OCI-LY1 (cell line): ENCODE measurements around the gene PDE9A.

Source experiments
- H2AFZ ChIP-seq: fragments of 200-600 bp; sonication (generic), shearing (Covaris generic); 2 replicates; pipeline ENCODE4 v1.6.0; 2014; ENCODE audit warnings: antibody characterized with exemption, mild to moderate bottlenecking, low read length
- H3F3A ChIP-seq: fragments of 200-600 bp; sonication (generic), shearing (Covaris generic); 2 replicates; pipeline ENCODE4 v1.6.0; 2014; ENCODE audit warnings: mild to moderate bottlenecking, antibody characterized with exemption, low read length, moderate library complexity; ENCODE audit not compliant: insufficient read depth
- H3K27ac ChIP-seq: fragments of 200-600 bp; sonication (generic); 2 replicates; pipeline ENCODE4 v1.5.1; 2014; ENCODE audit warnings: low read length, mixed run types, mild to moderate bottlenecking, low read depth; ENCODE audit not compliant: poor library complexity, severe bottlenecking
- H3K27me3 ChIP-seq: fragments of 200-600 bp; sonication (generic); 2 replicates; pipeline ENCODE4 v1.6.0; 2014; ENCODE audit warnings: antibody characterized with exemption, mild to moderate bottlenecking, low read length, moderate library complexity; ENCODE audit not compliant: insufficient read depth
- H3K36me3 ChIP-seq: fragments of 200-600 bp; sonication (generic); 2 replicates; pipeline ENCODE4 v1.6.1; 2014; ENCODE audit warnings: mild to moderate bottlenecking, antibody characterized with exemption, low read length, moderate library complexity, mixed read lengths; ENCODE audit not compliant: insufficient read depth
- H3K4me1 ChIP-seq: fragments of 200-600 bp; sonication (generic); 2 replicates; pipeline ENCODE4 v1.5.1; 2014; ENCODE audit warnings: mild to moderate bottlenecking, low read length, moderate library complexity; ENCODE audit not compliant: insufficient read depth, severe bottlenecking
- H3K4me2 ChIP-seq: fragments of 200-600 bp; sonication (generic), shearing (Covaris generic); 2 replicates; pipeline ENCODE4 v1.6.1; 2014; ENCODE audit warnings: low read length
- H3K4me3 ChIP-seq: fragments of 200-600 bp; sonication (generic); 2 replicates; pipeline ENCODE4 v1.5.1; 2014; ENCODE audit warnings: low read length, low read depth, mild to moderate bottlenecking, mixed read lengths; ENCODE audit not compliant: poor library complexity, severe bottlenecking
- H3K79me2 ChIP-seq: fragments of 200-600 bp; shearing (Covaris generic); 2 replicates; pipeline ENCODE4 v1.6.1; 2016; ENCODE audit warnings: mixed run types, low read length, mixed read lengths; ENCODE audit not compliant: insufficient read depth
- H3K9ac ChIP-seq: fragments of 200-600 bp; sonication (generic), shearing (Covaris generic); 2 replicates; pipeline ENCODE4 v1.6.1; 2014; ENCODE audit warnings: mild to moderate bottlenecking, low read length, mixed read lengths
- H3K9me2 ChIP-seq: fragments of 200-600 bp; sonication (generic), shearing (Covaris generic); 2 replicates; pipeline ENCODE4 v1.6.1; 2014; ENCODE audit warnings: low read depth, mild to moderate bottlenecking, low read length, mixed read lengths
- H3K9me3 ChIP-seq: fragments of 200-600 bp; shearing (Covaris generic); 2 replicates; pipeline ENCODE4 v1.6.1; 2014; ENCODE audit warnings: low read length, mixed read lengths
- H4K20me1 ChIP-seq: fragments of 200-600 bp; sonication (generic), shearing (Covaris generic); 2 replicates; pipeline ENCODE4 v1.6.0; 2016; ENCODE audit warnings: mild to moderate bottlenecking, low read length; ENCODE audit not compliant: insufficient read depth
- EZH2 ChIP-seq: fragments of 200-600 bp; sonication (generic), shearing (Covaris generic); IDR thresholded peaks from 2 replicates; pipeline ENCODE4 v1.8.0; 2017; ENCODE audit warnings: borderline replicate concordance, mixed run types, mild to moderate bottlenecking, antibody characterized with exemption, low read length, moderate library complexity, mixed read lengths
- TF ChIP-seq, protein P1 (sequence below): fragments of 200-600 bp; sonication (generic), shearing (Covaris generic); IDR thresholded peaks from 2 replicates; pipeline ENCODE4 v1.5.1; 2017; ENCODE audit warnings: mild to moderate bottlenecking, antibody characterized with exemption, low read length, moderate library complexity, mixed read lengths

The PDE9A gene

DNA sequence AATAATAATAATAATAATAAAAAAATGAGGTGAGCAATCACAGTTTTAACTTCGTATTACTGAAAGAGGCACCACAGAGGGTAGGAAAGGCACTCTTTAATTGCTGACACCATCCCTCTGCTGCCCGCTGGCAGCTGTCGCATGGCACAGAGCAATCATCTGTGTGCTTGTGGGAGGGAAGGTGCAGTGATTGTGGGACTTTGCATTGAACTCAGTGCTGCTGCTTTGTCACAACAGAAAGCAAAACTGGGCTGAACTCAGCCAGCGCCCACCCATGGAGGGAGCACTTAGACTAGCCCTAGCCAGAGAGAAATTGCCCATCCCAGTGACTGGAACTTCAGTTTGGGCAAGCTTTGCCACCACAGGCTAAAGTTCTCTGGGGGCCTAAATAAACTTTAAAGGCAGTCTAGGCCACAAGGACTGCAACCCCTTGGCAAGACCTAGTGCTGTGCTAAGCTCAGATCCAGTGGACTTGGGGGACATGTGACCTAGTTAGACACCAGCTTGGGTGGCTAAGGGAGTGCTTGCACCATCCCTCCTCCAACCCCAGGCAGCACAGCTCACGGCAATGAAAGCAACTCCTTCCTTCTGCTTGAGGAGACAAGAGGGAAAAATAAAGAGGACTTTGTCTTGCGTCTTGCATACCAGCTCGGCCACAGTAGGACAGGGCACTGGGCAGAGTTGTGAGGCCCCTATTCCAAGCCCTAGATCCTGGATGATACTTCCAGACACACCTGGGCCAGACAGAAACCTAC is 166.6 kb downstream of the PDE9A start:
- no peaks in the 10 kb centered on the region for H3K27me3 ChIP-seq

DNA sequence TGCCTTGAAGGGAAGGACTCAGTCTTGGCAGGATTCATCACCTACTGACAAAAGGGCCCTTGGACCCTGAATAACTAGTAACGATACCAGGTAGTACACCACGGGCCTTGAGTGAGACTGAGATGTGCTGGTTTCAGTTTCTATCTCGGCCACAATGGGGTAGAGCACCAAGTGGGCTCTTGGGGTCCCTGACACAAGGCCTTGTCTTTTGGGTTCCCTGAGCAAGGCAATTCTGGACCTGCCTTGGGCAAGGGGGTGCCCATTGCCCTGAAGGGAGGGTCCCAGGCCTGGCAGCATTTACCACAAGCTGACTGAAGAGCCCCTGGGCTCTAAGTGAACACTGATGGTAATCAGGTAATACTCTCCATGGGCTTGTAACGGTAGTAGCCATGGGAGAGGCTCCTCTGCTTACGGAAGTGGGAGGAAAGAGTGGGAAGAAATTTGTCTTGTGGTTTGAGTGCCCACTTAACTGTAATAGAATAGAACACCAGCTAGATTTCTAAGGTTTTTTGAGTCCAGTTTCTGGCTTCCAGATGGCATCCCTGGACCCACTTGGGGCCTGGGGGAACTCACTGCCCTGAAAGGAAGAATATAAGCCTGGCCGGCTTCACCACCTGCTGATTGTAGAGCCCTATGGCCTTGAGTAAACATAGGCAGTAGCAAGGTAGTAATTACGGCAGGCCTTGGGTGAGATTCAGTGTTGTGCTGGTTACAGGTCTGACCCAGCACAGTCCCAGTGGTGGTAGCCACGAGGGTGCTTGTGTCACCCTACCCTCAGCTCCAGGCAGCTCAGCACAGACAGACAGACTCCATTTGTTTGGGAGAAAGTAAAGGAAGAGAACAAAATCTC is 167.4 kb downstream of the PDE9A start:
- Histone ChIP-seq H3K4me3 (no peak overlapping the region), H2AFZ (no peak overlapping the region), H3K9ac (no peak overlapping the region), H3K9me3 (0 out of 2 replicates have a peak, but pooled peaks cover 4% of the 10 kb centered on the region), H3K9me2 (no peaks in the 10 kb centered on the region), H3K4me1 (no peaks in the 10 kb centered on the region), H4K20me1 (no peaks in the 10 kb centered on the region), H3K36me3 (no peaks in the 10 kb centered on the region), H3K27ac (no peak overlapping the region), H3K4me2 (no peak overlapping the region), H3K27me3 (no peaks in the 10 kb centered on the region), H3K79me2 (no peaks in the 10 kb centered on the region), H3F3A (no peaks in the 10 kb centered on the region)
- TF ChIP-seq, protein P1, sequence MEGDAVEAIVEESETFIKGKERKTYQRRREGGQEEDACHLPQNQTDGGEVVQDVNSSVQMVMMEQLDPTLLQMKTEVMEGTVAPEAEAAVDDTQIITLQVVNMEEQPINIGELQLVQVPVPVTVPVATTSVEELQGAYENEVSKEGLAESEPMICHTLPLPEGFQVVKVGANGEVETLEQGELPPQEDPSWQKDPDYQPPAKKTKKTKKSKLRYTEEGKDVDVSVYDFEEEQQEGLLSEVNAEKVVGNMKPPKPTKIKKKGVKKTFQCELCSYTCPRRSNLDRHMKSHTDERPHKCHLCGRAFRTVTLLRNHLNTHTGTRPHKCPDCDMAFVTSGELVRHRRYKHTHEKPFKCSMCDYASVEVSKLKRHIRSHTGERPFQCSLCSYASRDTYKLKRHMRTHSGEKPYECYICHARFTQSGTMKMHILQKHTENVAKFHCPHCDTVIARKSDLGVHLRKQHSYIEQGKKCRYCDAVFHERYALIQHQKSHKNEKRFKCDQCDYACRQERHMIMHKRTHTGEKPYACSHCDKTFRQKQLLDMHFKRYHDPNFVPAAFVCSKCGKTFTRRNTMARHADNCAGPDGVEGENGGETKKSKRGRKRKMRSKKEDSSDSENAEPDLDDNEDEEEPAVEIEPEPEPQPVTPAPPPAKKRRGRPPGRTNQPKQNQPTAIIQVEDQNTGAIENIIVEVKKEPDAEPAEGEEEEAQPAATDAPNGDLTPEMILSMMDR, result no peak
- TF ChIP-seq EZH2, result no peak

More for the DNA sequence above, 166.6 kb downstream of the PDE9A start:
- Histone ChIP-seq H3K4me3 (no peak overlapping the region), H3K79me2 (no peaks in the 10 kb centered on the region), H2AFZ (no peak overlapping the region), H3K4me2 (no peak overlapping the region), H3K9me2 (no peaks in the 10 kb centered on the region), H3K4me1 (no peaks in the 10 kb centered on the region), H3K27ac (no peak overlapping the region), H4K20me1 (no peaks in the 10 kb centered on the region), H3F3A (no peaks in the 10 kb centered on the region), H3K9me3 (peaks cover 6% of the 10 kb centered on the region; the same call in 1 of the 2 replicates), H3K9ac (no peak overlapping the region), H3K36me3 (no peaks in the 10 kb centered on the region)
- TF ChIP-seq, protein P1, result no peak
- no peak for TF ChIP-seq EZH2
